HEK293T (cell line): Measurements from ENCODE around the gene HADH.
"Not testable (repeated sequence)": the region's sequence is repeated elsewhere in the genome, so short reads cannot be mapped to it uniquely, and the experiment has no call there.

Source experiments
- BHLHE40 ChIP-seq: fragments of 450-650 bp; IDR thresholded peaks from 2 replicates; pipeline ENCODE4 v1.6.1; 2016; ENCODE audit warnings: mild to moderate bottlenecking, moderate library complexity, borderline replicate concordance
- CTBP1 ChIP-seq: fragments of 450-650 bp; IDR thresholded peaks from 2 replicates; pipeline ENCODE4 v1.6.1; 2016; ENCODE audit warnings: borderline replicate concordance
- FOXK2 ChIP-seq: fragments of 450-650 bp; IDR thresholded peaks from 2 replicates; pipeline ENCODE4 v1.6.1; 2016; ENCODE audit warnings: mild to moderate bottlenecking
- FOXM1 ChIP-seq: fragments of 450-650 bp; IDR thresholded peaks from 2 replicates; pipeline ENCODE4 v1.6.1; 2017; ENCODE audit warnings: mild to moderate bottlenecking, borderline replicate concordance
- HDGF ChIP-seq: fragments of 450-650 bp; IDR thresholded peaks from 2 replicates; pipeline ENCODE4 v1.6.1; 2017; ENCODE audit warnings: antibody characterized with exemption, borderline replicate concordance
- L3MBTL2 ChIP-seq: fragments of 450-650 bp; conservative IDR thresholded peaks from 2 replicates; pipeline ENCODE4 v1.6.1; 2016; ENCODE audit warnings: mild to moderate bottlenecking
- LEF1 ChIP-seq: fragments of 450-650 bp; IDR thresholded peaks from 2 replicates; pipeline ENCODE4 v1.6.1; 2017; ENCODE audit warnings: mild to moderate bottlenecking, borderline replicate concordance
- NFRKB ChIP-seq: fragments of 450-650 bp; IDR thresholded peaks from 2 replicates; pipeline ENCODE4 v1.6.1; 2016; ENCODE audit warnings: mild to moderate bottlenecking, moderate library complexity
- SUZ12 ChIP-seq: fragments of 450-650 bp; IDR thresholded peaks from 2 replicates; pipeline ENCODE4 v1.6.1; 2016; ENCODE audit warnings: mild to moderate bottlenecking
- TARDBP ChIP-seq: fragments of 450-650 bp; IDR thresholded peaks from 2 replicates; pipeline ENCODE4 v1.6.1; 2016

DNA sequence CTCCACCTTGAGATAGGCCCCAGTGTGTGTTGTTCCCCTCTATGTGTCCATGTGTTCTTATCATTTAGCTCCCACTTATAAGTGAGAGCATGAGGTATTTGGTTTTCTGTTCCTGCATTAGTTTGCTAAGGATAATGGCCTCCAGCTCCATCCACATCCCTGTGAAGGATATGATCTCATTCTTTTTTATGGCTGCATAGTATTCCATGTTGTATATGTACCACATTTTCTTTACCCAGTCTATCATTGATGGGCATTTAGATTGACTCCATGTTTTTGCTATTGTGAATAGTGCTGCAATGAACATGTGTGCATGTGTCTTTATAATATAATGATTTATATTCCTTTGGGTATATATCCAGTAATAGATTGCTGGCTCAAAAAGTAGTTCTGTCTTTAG, 22.2 kb upstream of the HADH start:
- TF ChIP-seq FOXM1, FOXK2, LEF1, HDGF, CTBP1, L3MBTL2, NFRKB, BHLHE40, TARDBP, SUZ12: not testable (repeated sequence)
